ENCODE data around the gene PDK2.

DNA sequence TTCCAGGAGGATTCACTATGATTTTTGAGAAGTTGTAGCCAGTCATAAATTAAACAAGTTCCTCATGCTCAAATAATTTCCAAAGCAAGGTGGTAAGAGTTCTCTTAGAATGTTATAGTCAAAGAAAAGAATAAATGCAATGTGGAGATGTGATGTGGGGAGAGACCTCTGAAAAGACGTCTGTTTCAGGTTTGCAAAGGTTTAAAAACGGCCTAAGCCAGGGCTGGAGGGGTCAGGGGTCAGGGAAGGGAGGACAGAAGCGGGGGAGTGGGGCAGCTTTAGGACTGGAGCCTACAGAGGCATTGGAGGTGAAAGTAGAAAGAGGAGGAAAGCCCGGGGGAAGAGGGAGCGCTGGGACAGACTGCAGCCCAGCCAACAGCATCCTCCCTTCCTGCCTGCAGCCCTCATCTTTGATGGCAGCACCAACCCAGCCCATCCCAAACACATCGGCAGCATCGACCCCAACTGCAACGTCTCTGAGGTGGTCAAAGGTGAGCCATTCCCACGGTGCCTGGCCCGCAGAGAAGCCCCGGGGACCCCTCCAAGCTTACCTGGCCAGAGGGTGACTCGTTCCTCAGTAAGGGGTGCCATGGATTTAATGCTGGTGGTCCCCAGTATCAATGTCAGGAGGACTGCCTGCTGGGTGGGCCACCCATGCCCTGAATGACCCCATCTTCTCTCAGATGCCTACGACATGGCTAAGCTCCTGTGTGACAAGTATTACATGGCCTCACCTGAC, 11.4 kb downstream of the PDK2 start:
- TF ChIP-seq ZNF232 (CRISPR knock-in tag; IDR thresholded peaks at IDR 0.05) (no peak), ZNF551 (CRISPR knock-in tag; IDR thresholded peaks at IDR 0.05) (no peak), ZNF274 (IDR thresholded peaks at IDR 0.05; ENCODE audit: borderline replicate concordance, low read depth, low read length) (no peak), SMAD2 (IDR thresholded peaks at IDR 0.05; ENCODE audit: low read depth, low read length) (no peak)

All from K562 (cell line).